Cardiac muscle cell (in vitro differentiated cells and primary cell): ENCODE measurements around the gene FGF14. TPM values are rescaled to one million over a fixed set of nuclear protein-coding genes. Genes with fewer than 3 reads are reported as not detected.
A peak's percentile ranks its signal among the peaks of the same experiment; 100 is the strongest.

Source experiments
- DNase-seq, 2 donors: peaks; one replicate each; pipeline versions ENCODE4 v3.0.0 to v3.0.0-alpha.2; 2010 to 2017; ENCODE audit warnings: low read depth in 1 of 2, low spot score in 1 of 2
- H3K27ac ChIP-seq: fragments of 200-600 bp; sonication (generic); 2 replicates; pipeline ENCODE4 v1.5.1; 2016
- H3K27me3 ChIP-seq: fragments of 200-600 bp; sonication (generic); 2 replicates; pipeline ENCODE4 v1.6.0; 2016; ENCODE audit warnings: control low read depth
- H3K36me3 ChIP-seq: fragments of 200-600 bp; sonication (generic); 2 replicates; pipeline ENCODE4 v1.5.1; 2016; ENCODE audit warnings: control low read depth
- H3K4me1 ChIP-seq: fragments of 200-600 bp; sonication (generic); 2 replicates; pipeline ENCODE4 v1.8.1; 2017; ENCODE audit warnings: low read depth, mild to moderate bottlenecking, mixed run types
- H3K4me3 ChIP-seq: fragments of 200-600 bp; sonication (generic); 2 replicates; pipeline ENCODE4 v1.5.1; 2016; ENCODE audit warnings: mild to moderate bottlenecking
- H3K9me3 ChIP-seq: fragments of 200-600 bp; sonication (generic); 2 replicates; pipeline ENCODE4 v1.5.1; 2017; ENCODE audit warnings: low read depth, mild to moderate bottlenecking, control low read depth
- CTCF ChIP-seq: IDR thresholded peaks from 2 replicates; pipeline ENCODE4 v1.5.1; 2012; ENCODE audit warnings: low read depth, mild to moderate bottlenecking, low read length
- polyA plus RNA-seq: library from polyadenylated mRNA; unstranded; fragments of >200 nt; fragmentation: Nextera tagmentation; extraction: Ambion mirVana; gene quantifications from 2 replicates; pipeline ENCODE4 v1.2.1, GENCODE V29; 2016
- total RNA-seq: library from RNA; depleted of rRNA; stranded (reverse); fragments of >200 nt; gene quantifications from 2 replicates; pipeline ENCODE4 v1.2.3, GENCODE V29; 2016

Gene FGF14
- total and polyA plus RNA-seq, 2 experiments from 2014 or later: not detected

- Histone ChIP-seq H3K4me3 (peak overlapping the region; percentile 23), H3K27me3 (peaks cover 100% of the 10 kb centered on the region), H3K27ac (no peak overlapping the region), H3K9me3 (no peaks in the 10 kb centered on the region), H3K4me1 (no peaks in the 10 kb centered on the region), H3K36me3 (no peaks in the 10 kb centered on the region)
- peak; percentile 6 for TF ChIP-seq CTCF
- peak; percentile 4 to 63 for DNase-seq
Measured at GRCh38 chr13:101916108-101916774, 485.6 kb downstream of the FGF14 start.

GRCh38 chr13:101915755-101916107, 486.1 kb downstream of the FGF14 start:
- TF ChIP-seq CTCF: no peak
- Histone ChIP-seq H3K27ac (no peak overlapping the region), H3K36me3 (no peaks in the 10 kb centered on the region), H3K4me1 (no peaks in the 10 kb centered on the region), H3K9me3 (no peaks in the 10 kb centered on the region), H3K4me3 (no peak overlapping the region), H3K27me3 (peaks cover 97% of the 10 kb centered on the region)
- DNase-seq: no peak

- no peak for TF ChIP-seq CTCF
- Histone ChIP-seq H3K4me1 (no peaks in the 10 kb centered on the region), H3K27ac (no peak overlapping the region), H3K9me3 (no peaks in the 10 kb centered on the region), H3K27me3 (peaks cover 93% of the 10 kb centered on the region), H3K36me3 (no peaks in the 10 kb centered on the region), H3K4me3 (no peak overlapping the region)
- no peak for DNase-seq
Measured at GRCh38 chr13:101915331-101915730, 486.5 kb downstream of the FGF14 start.

DNA sequence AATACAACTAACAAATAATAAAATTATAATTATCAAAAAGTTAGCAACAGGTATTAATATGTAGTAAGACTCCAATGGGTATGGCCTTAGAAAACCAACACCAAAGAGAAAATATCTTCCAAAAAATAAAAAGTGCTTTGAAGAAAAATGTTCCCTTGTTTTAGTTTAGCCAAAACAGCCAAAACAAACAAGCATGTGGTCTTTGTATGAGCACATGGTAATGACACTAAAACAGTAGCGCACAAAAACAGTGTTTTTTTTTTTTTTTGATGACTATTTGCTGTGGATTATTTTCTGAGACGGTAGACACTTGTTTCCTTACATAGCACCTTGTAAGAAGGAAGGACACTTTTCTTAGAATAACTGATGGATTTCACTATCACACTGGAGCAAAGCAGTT, 490.1 kb downstream of the FGF14 start:
- TF ChIP-seq CTCF: no peak
- Histone ChIP-seq H3K9me3 (no peaks in the 10 kb centered on the region), H3K4me3 (no peak overlapping the region), H3K27me3 (peaks cover 63% of the 10 kb centered on the region), H3K4me1 (no peaks in the 10 kb centered on the region), H3K27ac (no peak overlapping the region), H3K36me3 (no peaks in the 10 kb centered on the region)
- no peak for DNase-seq

GRCh38 chr13:101903890-101904289, 498.0 kb downstream of the FGF14 start:
- no peaks in the 10 kb centered on the region for H3K36me3 ChIP-seq
- DNase-seq: no peak
- H3K4me1 ChIP-seq: no peaks in the 10 kb centered on the region
- TF ChIP-seq CTCF: no peak
- no peak overlapping the region for H3K27ac ChIP-seq
- H3K27me3 ChIP-seq: peaks cover 29% of the 10 kb centered on the region
- no peak overlapping the region for H3K4me3 ChIP-seq
- H3K9me3 ChIP-seq: no peaks in the 10 kb centered on the region

- Histone ChIP-seq H3K27me3 (peaks cover 34% of the 10 kb centered on the region), H3K27ac (no peak overlapping the region), H3K4me1 (peaks cover 3% of the 10 kb centered on the region), H3K4me3 (no peak overlapping the region), H3K36me3 (no peaks in the 10 kb centered on the region), H3K9me3 (no peaks in the 10 kb centered on the region)
- no peak for TF ChIP-seq CTCF
- no peak for DNase-seq
Measured at GRCh38 chr13:101898676-101899075, 503.2 kb downstream of the FGF14 start.
